GM12878 (cell line): ENCODE measurements around the gene RGL1. TPM values are rescaled to one million over a fixed set of nuclear protein-coding genes. Genes with fewer than 3 reads are reported as not detected.

Source experiments
- ATAC-seq: fragments of 200-7000 bp; cut with Tn5 transposase; 3 replicates; pipeline ENCODE4 v1.9.1; 2020; ENCODE audit warnings: mild to moderate bottlenecking, moderate library complexity
- BruUV-seq: library from RNA; stranded (reverse); fragments of 400-500 nt; replicated peaks from 2 replicates; lab custom pipeline; 2021; lab: Mats Ljungman, UMichigan
- CTCF ChIA-PET: fragments of 300-600 bp; sonication (Branson Sonifier 250); formaldehyde crosslinking; extraction: SDS; loops from one replicate; lab custom pipeline; 2021; ENCODE audit warnings: inconsistent platforms; lab: Yijun Ruan, JAX
- POLR2A ChIA-PET: fragments of 350-600 bp; formaldehyde crosslinking; extraction: SDS; loops from one replicate; lab custom pipeline; 2021; ENCODE audit warnings: inconsistent platforms; lab: Charles Lee
- RAD21 ChIA-PET: fragments of 300-600 bp; sonication (Branson Sonifier 250); formaldehyde crosslinking; loops from one replicate; lab custom pipeline; 2023; ENCODE audit warnings: antibody characterized with exemption; ENCODE audit not compliant: unreplicated experiment; lab: Charles Lee
- SMC1A ChIA-PET: fragments of 300-600 bp; sonication (Branson Sonifier 250); formaldehyde crosslinking; loops from one replicate; lab custom pipeline; 2023; ENCODE audit not compliant: unreplicated experiment, uncharacterized antibody; lab: Charles Lee
- DNase-seq: peaks from one replicate; pipeline ENCODE4 v3.0.0-alpha.2; 2011; ENCODE audit warnings: low read depth, low spot score
- FAIRE-seq: peaks from 3 replicates; lab custom pipeline; 2011; peaks lifted over from hg19 to GRCh38; lab: Jason Lieb, UNC
- H2AFZ ChIP-seq: 2 replicates; pipeline ENCODE4 v1.6.0; 2011; ENCODE audit warnings: low read depth, low read length, control low read depth; ENCODE audit not compliant: control insufficient read depth
- H3K27ac ChIP-seq: 2 replicates; pipeline ENCODE4 v1.5.1; 2011; ENCODE audit warnings: control low read depth; ENCODE audit not compliant: control insufficient read depth, insufficient read depth
- H3K27me3 ChIP-seq, 2 experiments: replicated peaks in 1 of 2; 2 replicates each; pipeline versions ENCODE4 v1.6.0 to v1.6.1; 2011; ENCODE audit warnings: low read length in 1 of 2; ENCODE audit not compliant: control insufficient read depth in 2 of 2, insufficient read depth in 2 of 2
- H3K36me3 ChIP-seq, 2 experiments: 2 replicates each; pipeline ENCODE4 v1.5.1; 2011; ENCODE audit warnings: low read length in 1 of 2; ENCODE audit not compliant: control insufficient read depth in 2 of 2, insufficient read depth in 2 of 2
- H3K4me1 ChIP-seq: 2 replicates; pipeline ENCODE4 v1.6.1; 2011; ENCODE audit warnings: mild to moderate bottlenecking, low read length, moderate library complexity, mixed read lengths; ENCODE audit not compliant: control insufficient read depth, insufficient read depth
- H3K4me2 ChIP-seq: 2 replicates; pipeline ENCODE4 v1.6.0; 2011; ENCODE audit warnings: control low read depth; ENCODE audit not compliant: control insufficient read depth, insufficient read depth
- H3K4me3 ChIP-seq: fragments of 200-600 bp; sonication (generic); 2 replicates; pipeline ENCODE4 v1.5.1; 2016
- H3K79me2 ChIP-seq: 2 replicates; pipeline ENCODE4 v1.6.0; 2011; ENCODE audit warnings: low read length; ENCODE audit not compliant: control insufficient read depth, insufficient read depth
- H3K9ac ChIP-seq: 2 replicates; pipeline ENCODE4 v1.8.0; 2011; ENCODE audit warnings: low read length, control low read depth, mixed read lengths; ENCODE audit not compliant: control insufficient read depth, insufficient read depth
- H3K9me3 ChIP-seq: replicated peaks from 3 replicates; pipeline ENCODE4 v1.5.1; 2011; ENCODE audit warnings: mild to moderate bottlenecking, low read length; ENCODE audit not compliant: control insufficient read depth, insufficient read depth
- H4K20me1 ChIP-seq: 2 replicates; pipeline ENCODE4 v1.6.0; 2011; ENCODE audit not compliant: control insufficient read depth, insufficient read depth
- BACH1 ChIP-seq: fragments of 450-650 bp; IDR thresholded peaks from 2 replicates; pipeline ENCODE4 v1.6.1; 2017; ENCODE audit warnings: mild to moderate bottlenecking, borderline replicate concordance
- CREM ChIP-seq: IDR thresholded peaks from 2 replicates; pipeline ENCODE4 v1.6.1; 2014; ENCODE audit warnings: antibody characterized with exemption, low read depth
- GABPA ChIP-seq: IDR thresholded peaks from 2 replicates; pipeline ENCODE4 v1.6.1; 2014; ENCODE audit warnings: antibody characterized with exemption, low read depth, mild to moderate bottlenecking, inconsistent platforms
- IKZF2 ChIP-seq, 2 experiments: fragments of 450-650 bp; IDR thresholded peaks; 2 replicates each; pipeline ENCODE4 v1.6.1; 2017; ENCODE audit warnings: mild to moderate bottlenecking in 2 of 2, moderate library complexity in 2 of 2
- MEF2A ChIP-seq: IDR thresholded peaks from 2 replicates; pipeline ENCODE4 v1.6.1; 2011; ENCODE audit warnings: low read depth, mild to moderate bottlenecking, low read length, moderate library complexity; ENCODE audit not compliant: insufficient read depth
- PRDM15 ChIP-seq: fragments of 450-650 bp; formaldehyde crosslinking; IDR thresholded peaks from 2 replicates; pipeline ENCODE4 v1.4.0; 2020; ENCODE audit warnings: mild to moderate bottlenecking, moderate library complexity
- SIX5 ChIP-seq: IDR thresholded peaks from 2 replicates; pipeline ENCODE4 v1.6.1; 2011; ENCODE audit warnings: mild to moderate bottlenecking, low read depth, low read length, moderate library complexity; ENCODE audit not compliant: severe bottlenecking
- ZNF622 ChIP-seq: fragments of 450-650 bp; IDR thresholded peaks from 2 replicates; pipeline ENCODE4 v1.6.1; 2017; ENCODE audit warnings: mild to moderate bottlenecking, inconsistent platforms
- WGBS: methylation state at CpG from one replicate; pipeline ENCODE4 v1.1.6; 2016; ENCODE audit warnings: low lambda C conversion rate; ENCODE audit not compliant: insufficient replicate concordance, insufficient coverage; ENCODE audit errors: missing lambda C conversion rate; 5-methylcytosine and 5-hydroxymethylcytosine counted together
- in situ Hi-C: fragments of 300-500 bp; cut with MboI; formaldehyde crosslinking; loops from 9 replicates; pipeline ENCODE4 v1.14.3; 2018; ENCODE audit warnings: mixed read lengths
- intact Hi-C: fragments of 100-400 bp; cut with micrococcal nuclease; formaldehyde crosslinking; loops from one replicate; pipeline ENCODE4 v1.14.2; 2022; ENCODE audit not compliant: unreplicated experiment
- polyA plus RNA-seq, 11 experiments: library from polyadenylated mRNA; depleted of rRNA in 4 of 11; unstranded in 6 of 11; stranded (reverse) in 5 of 11; fragments of >200 nt; fragmentation: Nextera tagmentation in 4 of 11; fragmentation: Illumina TruSeq in 1 of 11; extraction: Ambion mirVana in 4 of 11; extraction: Trizol in 1 of 11; gene quantifications; 1 replicate in 1 of 11; 2 replicates in 10 of 11; pipeline versions ENCODE4 v1.2.1 to v1.2.3, GENCODE V29; 2011 to 2016; ENCODE audit warnings: inconsistent platforms in 2 of 11, missing spikeins in 2 of 11, low read depth in 1 of 11
- total RNA-seq, 4 experiments: library from RNA; depleted of rRNA in 3 of 4; stranded (reverse); fragments of >200 nt in 3 of 4; fragmentation: Illumina TruSeq in 1 of 4; extraction: Trizol in 1 of 4; gene quantifications; 2 replicates each; pipeline versions ENCODE4 v1.2.1 to v1.2.3, GENCODE V29; 2013 to 2021
- TF ChIP-seq, protein P1 (sequence below): IDR thresholded peaks from 2 replicates; pipeline ENCODE4 v1.6.1; 2012; ENCODE audit warnings: mild to moderate bottlenecking, low read depth, low read length
- TF ChIP-seq, protein P2 (sequence below): IDR thresholded peaks from 2 replicates; pipeline ENCODE4 v1.6.1; 2012; ENCODE audit warnings: low read depth, low read length, improper control_type of control experiment
- TF ChIP-seq, protein P3 (sequence below): fragments of 450-650 bp; IDR thresholded peaks from 2 replicates; pipeline ENCODE4 v1.6.1; 2017; ENCODE audit warnings: low read depth, mild to moderate bottlenecking, moderate library complexity
- TF ChIP-seq, protein P4 (sequence below): IDR thresholded peaks from 2 replicates; pipeline ENCODE4 v1.6.1; 2011; ENCODE audit warnings: mild to moderate bottlenecking, low read depth, low read length, moderate library complexity; ENCODE audit not compliant: insufficient replicate concordance

Gene RGL1
- total and polyA plus RNA-seq, 10 of the 15 experiments (the other 5 are each of a cell fraction or from before 2014, with no cell fraction given), result 8.1 to 25.0 (median 19.0) TPM

DNA sequence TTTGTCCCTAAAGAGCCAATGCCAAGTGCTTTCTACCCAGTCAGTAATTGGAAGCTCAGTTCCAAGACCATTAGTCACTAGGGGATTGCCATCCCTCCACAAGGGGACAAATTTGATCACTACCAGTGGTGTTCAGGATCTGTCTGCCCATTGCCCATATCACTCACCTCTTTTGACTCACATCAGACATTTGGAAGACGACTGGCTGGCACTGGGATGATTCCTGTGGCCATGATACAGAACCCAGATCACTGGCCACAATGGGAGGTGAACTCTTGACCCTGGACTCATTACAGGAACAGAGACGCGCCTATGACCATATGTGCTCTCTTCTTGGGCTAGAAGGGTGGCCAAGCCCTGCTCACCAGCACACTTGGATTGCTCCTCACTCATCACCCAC, 161.6 kb downstream of the RGL1 start:
- Histone ChIP-seq H3K4me1 (no peaks in the 10 kb centered on the region), H3K4me2 (no peak overlapping the region), H3K79me2 (no peaks in the 10 kb centered on the region), H3K27ac (no peak overlapping the region), H4K20me1 (no peaks in the 10 kb centered on the region), H3K9me3 (no peaks in the 10 kb centered on the region), H2AFZ (no peak overlapping the region), H3K9ac (no peak overlapping the region), H3K36me3 (no peaks in the 10 kb centered on the region), H3K4me3 (no peak overlapping the region), H3K27me3 (peaks cover 0 to 2% of the 10 kb centered on the region in 2 experiments; a peak in 2 of 4 replicates)
- SMC1A ChIA-PET, result interaction anchor here (1.2 kb wide), 1 partner anchor 51 kb away, joined by 3 read pairs; no protein-coding TSS in a partner anchor
- intact Hi-C loops, result no loop called here
- 33% methylated on average over 3 of the region's 3 CpGs for WGBS
- in situ Hi-C loops, result no loop called here
- POLR2A ChIA-PET, result no interaction called here
- FAIRE-seq, result no peak
- no peak for DNase-seq
- ATAC-seq, result no peak
- RAD21 ChIA-PET, result no interaction called here
- CTCF ChIA-PET, result interaction anchor here (1.1 kb wide), 1 partner anchor 9 kb away, joined by 3 read pairs; no protein-coding TSS in a partner anchor
- BruUV-seq, result no TSS peak
- TF ChIP-seq PRDM15 (CRISPR knock-in tag), result no peak
- TF ChIP-seq ZNF622, result no peak
- TF ChIP-seq SIX5, result no peak
- TF ChIP-seq, protein P1, sequence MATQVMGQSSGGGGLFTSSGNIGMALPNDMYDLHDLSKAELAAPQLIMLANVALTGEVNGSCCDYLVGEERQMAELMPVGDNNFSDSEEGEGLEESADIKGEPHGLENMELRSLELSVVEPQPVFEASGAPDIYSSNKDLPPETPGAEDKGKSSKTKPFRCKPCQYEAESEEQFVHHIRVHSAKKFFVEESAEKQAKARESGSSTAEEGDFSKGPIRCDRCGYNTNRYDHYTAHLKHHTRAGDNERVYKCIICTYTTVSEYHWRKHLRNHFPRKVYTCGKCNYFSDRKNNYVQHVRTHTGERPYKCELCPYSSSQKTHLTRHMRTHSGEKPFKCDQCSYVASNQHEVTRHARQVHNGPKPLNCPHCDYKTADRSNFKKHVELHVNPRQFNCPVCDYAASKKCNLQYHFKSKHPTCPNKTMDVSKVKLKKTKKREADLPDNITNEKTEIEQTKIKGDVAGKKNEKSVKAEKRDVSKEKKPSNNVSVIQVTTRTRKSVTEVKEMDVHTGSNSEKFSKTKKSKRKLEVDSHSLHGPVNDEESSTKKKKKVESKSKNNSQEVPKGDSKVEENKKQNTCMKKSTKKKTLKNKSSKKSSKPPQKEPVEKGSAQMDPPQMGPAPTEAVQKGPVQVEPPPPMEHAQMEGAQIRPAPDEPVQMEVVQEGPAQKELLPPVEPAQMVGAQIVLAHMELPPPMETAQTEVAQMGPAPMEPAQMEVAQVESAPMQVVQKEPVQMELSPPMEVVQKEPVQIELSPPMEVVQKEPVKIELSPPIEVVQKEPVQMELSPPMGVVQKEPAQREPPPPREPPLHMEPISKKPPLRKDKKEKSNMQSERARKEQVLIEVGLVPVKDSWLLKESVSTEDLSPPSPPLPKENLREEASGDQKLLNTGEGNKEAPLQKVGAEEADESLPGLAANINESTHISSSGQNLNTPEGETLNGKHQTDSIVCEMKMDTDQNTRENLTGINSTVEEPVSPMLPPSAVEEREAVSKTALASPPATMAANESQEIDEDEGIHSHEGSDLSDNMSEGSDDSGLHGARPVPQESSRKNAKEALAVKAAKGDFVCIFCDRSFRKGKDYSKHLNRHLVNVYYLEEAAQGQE, result no peak
- no peak for TF ChIP-seq MEF2A
- TF ChIP-seq CREM, result no peak
- no peak for TF ChIP-seq GABPA
- TF ChIP-seq, protein P2, sequence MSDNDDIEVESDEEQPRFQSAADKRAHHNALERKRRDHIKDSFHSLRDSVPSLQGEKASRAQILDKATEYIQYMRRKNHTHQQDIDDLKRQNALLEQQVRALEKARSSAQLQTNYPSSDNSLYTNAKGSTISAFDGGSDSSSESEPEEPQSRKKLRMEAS, result no peak
- TF ChIP-seq, protein P3, sequence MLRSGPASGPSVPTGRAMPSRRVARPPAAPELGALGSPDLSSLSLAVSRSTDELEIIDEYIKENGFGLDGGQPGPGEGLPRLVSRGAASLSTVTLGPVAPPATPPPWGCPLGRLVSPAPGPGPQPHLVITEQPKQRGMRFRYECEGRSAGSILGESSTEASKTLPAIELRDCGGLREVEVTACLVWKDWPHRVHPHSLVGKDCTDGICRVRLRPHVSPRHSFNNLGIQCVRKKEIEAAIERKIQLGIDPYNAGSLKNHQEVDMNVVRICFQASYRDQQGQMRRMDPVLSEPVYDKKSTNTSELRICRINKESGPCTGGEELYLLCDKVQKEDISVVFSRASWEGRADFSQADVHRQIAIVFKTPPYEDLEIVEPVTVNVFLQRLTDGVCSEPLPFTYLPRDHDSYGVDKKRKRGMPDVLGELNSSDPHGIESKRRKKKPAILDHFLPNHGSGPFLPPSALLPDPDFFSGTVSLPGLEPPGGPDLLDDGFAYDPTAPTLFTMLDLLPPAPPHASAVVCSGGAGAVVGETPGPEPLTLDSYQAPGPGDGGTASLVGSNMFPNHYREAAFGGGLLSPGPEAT, result no peak
- no peak for TF ChIP-seq BACH1
- TF ChIP-seq, protein P4, sequence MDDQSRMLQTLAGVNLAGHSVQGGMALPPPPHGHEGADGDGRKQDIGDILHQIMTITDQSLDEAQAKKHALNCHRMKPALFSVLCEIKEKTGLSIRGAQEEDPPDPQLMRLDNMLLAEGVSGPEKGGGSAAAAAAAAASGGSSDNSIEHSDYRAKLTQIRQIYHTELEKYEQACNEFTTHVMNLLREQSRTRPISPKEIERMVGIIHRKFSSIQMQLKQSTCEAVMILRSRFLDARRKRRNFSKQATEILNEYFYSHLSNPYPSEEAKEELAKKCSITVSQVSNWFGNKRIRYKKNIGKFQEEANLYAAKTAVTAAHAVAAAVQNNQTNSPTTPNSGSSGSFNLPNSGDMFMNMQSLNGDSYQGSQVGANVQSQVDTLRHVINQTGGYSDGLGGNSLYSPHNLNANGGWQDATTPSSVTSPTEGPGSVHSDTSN, result no peak
- TF ChIP-seq IKZF2 (IDR thresholded peaks at IDR 0.05), result no peak
